Measurements from ENCODE around the gene IKZF5.
A peak's percentile ranks its signal among the peaks of the same experiment; 100 is the strongest.

DNA sequence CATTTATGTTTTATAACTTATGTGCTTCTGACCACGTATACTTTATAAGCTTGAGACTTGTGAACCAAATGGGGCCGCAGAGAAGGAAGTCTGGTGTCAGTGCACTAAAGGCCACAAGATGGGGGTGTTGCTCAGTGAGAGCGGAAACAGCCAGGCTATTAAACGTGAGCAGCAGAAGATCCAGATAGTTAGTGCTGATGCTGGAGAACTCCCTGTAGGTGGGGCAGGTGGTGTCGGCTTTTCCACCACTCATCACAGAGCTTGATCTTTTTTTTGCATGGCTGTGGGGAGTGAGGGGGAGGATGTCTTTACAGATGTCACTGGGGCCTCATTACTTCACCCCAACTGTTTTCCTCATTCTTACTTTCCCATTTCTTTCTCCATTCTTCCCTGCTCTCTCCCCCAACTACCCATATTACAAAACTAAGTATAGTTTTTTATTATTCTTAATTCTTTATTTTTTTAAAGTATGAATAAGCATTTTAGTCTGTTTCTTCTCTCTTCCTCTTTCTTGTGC lies 34.9 kb upstream of the IKZF5 start:
- TF ChIP-seq POLR2A (IDR thresholded peaks at IDR 0.05) (no peak), CTCF (IDR thresholded peaks at IDR 0.05) (peak in 5 of 7 experiments; percentile 26 to 53 (median 44)), EP300 (IDR thresholded peaks at IDR 0.05) (no peak), POLR2AphosphoS5 (IDR thresholded peaks at IDR 0.05) (no peak)
